A549 (cell line): ENCODE data around the gene LIPE.

ENCODE experiments used
- CTCF ChIP-seq: fragments of >200 bp; sonication (Bioruptor Twin); formaldehyde crosslinking; IDR thresholded peaks from 3 replicates; pipeline ENCODE4 v1.5.1; 2016
- EP300 ChIP-seq, 2 experiments: fragments of >200 bp; sonication (Bioruptor Twin); formaldehyde crosslinking; IDR thresholded peaks; 2 replicates in 1 of 2; 3 replicates in 1 of 2; pipeline ENCODE4 v1.6.1; 2016 to 2017
- FOXS1 ChIP-seq: fragments of 250-450 bp; sonication (Bioruptor Pico); IDR thresholded peaks from 2 replicates; pipeline ENCODE4 v1.5.0; 2020; ENCODE audit warnings: mild to moderate bottlenecking, moderate library complexity
- HDAC2 ChIP-seq: fragments of 200-600 bp; sonication (generic); IDR thresholded peaks from 2 replicates; pipeline ENCODE4 v1.6.1; 2016
- HMGXB4 ChIP-seq: fragments of 250-450 bp; sonication (Bioruptor Pico); IDR thresholded peaks from 2 replicates; pipeline ENCODE4 v1.5.0; 2021; ENCODE audit warnings: mild to moderate bottlenecking, moderate library complexity, borderline replicate concordance
- MAFK ChIP-seq: fragments of 450-650 bp; IDR thresholded peaks from 2 replicates; pipeline ENCODE4 v1.6.1; 2014; ENCODE audit not compliant: partially characterized antibody
- MAX ChIP-seq: IDR thresholded peaks from 2 replicates; pipeline ENCODE4 v1.6.1; 2012
- MYC ChIP-seq: IDR thresholded peaks from 2 replicates; pipeline ENCODE4 v1.6.1; 2012; ENCODE audit warnings: mild to moderate bottlenecking, inconsistent platforms, low read length, improper control_type of control experiment, borderline replicate concordance
- PHF8 ChIP-seq: fragments of 200-600 bp; sonication (generic); IDR thresholded peaks from 2 replicates; pipeline ENCODE4 v1.6.1; 2016; ENCODE audit warnings: low read depth, mild to moderate bottlenecking, antibody characterized with exemption, moderate library complexity, borderline replicate concordance
- POLR2A ChIP-seq: IDR thresholded peaks from 2 replicates; pipeline ENCODE4 v1.6.1; 2012; ENCODE audit warnings: mild to moderate bottlenecking, low read length
- POLR2AphosphoS2 ChIP-seq: conservative IDR thresholded peaks from 2 replicates; pipeline ENCODE4 v1.6.1; 2012; ENCODE audit warnings: low read length, improper control_type of control experiment, inconsistent platforms
- REST ChIP-seq: fragments of 200-600 bp; sonication (generic); IDR thresholded peaks from 2 replicates; pipeline ENCODE4 v1.6.1; 2016; ENCODE audit warnings: antibody characterized with exemption, mild to moderate bottlenecking, moderate library complexity

GRCh38 chr19:42375415-42376176 lies 51.6 kb downstream of the LIPE start:
- TF ChIP-seq POLR2A (no peak), HMGXB4 (CRISPR knock-in tag) (no peak), MAFK (no peak), MYC (no peak), CTCF (no peak), HDAC2 (no peak), POLR2AphosphoS2 (no peak), EP300 (IDR thresholded peaks at IDR 0.05) (no peak), FOXS1 (CRISPR knock-in tag) (no peak), MAX (no peak), PHF8 (no peak), REST (no peak)
